ENCODE measurements around the gene BLMH.

The BLMH gene

GRCh38 chr17:30302241-30302640 lies 10.5 kb upstream of the BLMH start:
- no peak for DNase-seq

GRCh38 chr17:30300818-30301217 lies 9.1 kb upstream of the BLMH start:
- DNase-seq, result peak; percentile 53 to 60

- DNase-seq, result no peak
These were observed 7.3 kb upstream of the BLMH start for GRCh38 chr17:30299000-30299399.

GRCh38 chr17:30297715-30298114 lies 6.0 kb upstream of the BLMH start:
- no peak for DNase-seq

- DNase-seq, result peak; percentile 14 to 65
These were observed 4.8 kb upstream of the BLMH start for GRCh38 chr17:30296499-30297080.

GRCh38 chr17:30292286-30292858 lies 628 bp upstream of the BLMH start:
- peak; percentile 28 to 53 for DNase-seq

- DNase-seq, result peak in 1 of 2 donors; percentile 4
These were observed 825 bp downstream of the BLMH start for GRCh38 chr17:30290696-30291542.

GRCh38 chr17:30290077-30290476 lies 1.7 kb downstream of the BLMH start:
- DNase-seq, result no peak

- DNase-seq, result no peak
These were observed 12.6 kb downstream of the BLMH start for GRCh38 chr17:30279156-30279555.

- DNase-seq, result no peak
These were observed 13.7 kb downstream of the BLMH start for GRCh38 chr17:30278032-30278431.

- DNase-seq, result no peak
These were observed 15.8 kb downstream of the BLMH start for GRCh38 chr17:30275911-30276310.

GRCh38 chr17:30274887-30275286 lies 16.9 kb downstream of the BLMH start:
- DNase-seq, result no peak

- DNase-seq, result no peak
These were observed 18.4 kb downstream of the BLMH start for GRCh38 chr17:30273373-30273772.

- no peak for DNase-seq
These were observed 20.6 kb downstream of the BLMH start for GRCh38 chr17:30271102-30271501.

GRCh38 chr17:30267625-30268024 lies 24.1 kb downstream of the BLMH start:
- no peak for DNase-seq

GRCh38 chr17:30263552-30264333 lies 28.0 kb downstream of the BLMH start:
- no peak for DNase-seq

- no peak for DNase-seq
These were observed 34.8 kb downstream of the BLMH start for GRCh38 chr17:30256756-30257506.

GRCh38 chr17:30254150-30254549 lies 37.6 kb downstream of the BLMH start:
- DNase-seq, result no peak

- no peak for DNase-seq
These were observed 38.4 kb downstream of the BLMH start for GRCh38 chr17:30253312-30253711.

GRCh38 chr17:30251931-30252330 lies 39.8 kb downstream of the BLMH start:
- no peak for DNase-seq

GRCh38 chr17:30249460-30249859 lies 42.3 kb downstream of the BLMH start:
- no peak for DNase-seq

- DNase-seq, result no peak
These were observed 43.0 kb downstream of the BLMH start for GRCh38 chr17:30248786-30249185.

- DNase-seq, result no peak
These were observed 45.3 kb downstream of the BLMH start for GRCh38 chr17:30246460-30246859.
